Measurements from ENCODE around the gene TICAM2. TPM values are rescaled to one million over a fixed set of nuclear protein-coding genes. Genes with fewer than 3 reads are reported as not detected.

TICAM2 gene
- total and polyA plus RNA-seq, 10 of the 15 experiments (the other 5 are each of a cell fraction or from before 2014, with no cell fraction given): 0.14 to 7.0 (median 2.9) TPM

DNA sequence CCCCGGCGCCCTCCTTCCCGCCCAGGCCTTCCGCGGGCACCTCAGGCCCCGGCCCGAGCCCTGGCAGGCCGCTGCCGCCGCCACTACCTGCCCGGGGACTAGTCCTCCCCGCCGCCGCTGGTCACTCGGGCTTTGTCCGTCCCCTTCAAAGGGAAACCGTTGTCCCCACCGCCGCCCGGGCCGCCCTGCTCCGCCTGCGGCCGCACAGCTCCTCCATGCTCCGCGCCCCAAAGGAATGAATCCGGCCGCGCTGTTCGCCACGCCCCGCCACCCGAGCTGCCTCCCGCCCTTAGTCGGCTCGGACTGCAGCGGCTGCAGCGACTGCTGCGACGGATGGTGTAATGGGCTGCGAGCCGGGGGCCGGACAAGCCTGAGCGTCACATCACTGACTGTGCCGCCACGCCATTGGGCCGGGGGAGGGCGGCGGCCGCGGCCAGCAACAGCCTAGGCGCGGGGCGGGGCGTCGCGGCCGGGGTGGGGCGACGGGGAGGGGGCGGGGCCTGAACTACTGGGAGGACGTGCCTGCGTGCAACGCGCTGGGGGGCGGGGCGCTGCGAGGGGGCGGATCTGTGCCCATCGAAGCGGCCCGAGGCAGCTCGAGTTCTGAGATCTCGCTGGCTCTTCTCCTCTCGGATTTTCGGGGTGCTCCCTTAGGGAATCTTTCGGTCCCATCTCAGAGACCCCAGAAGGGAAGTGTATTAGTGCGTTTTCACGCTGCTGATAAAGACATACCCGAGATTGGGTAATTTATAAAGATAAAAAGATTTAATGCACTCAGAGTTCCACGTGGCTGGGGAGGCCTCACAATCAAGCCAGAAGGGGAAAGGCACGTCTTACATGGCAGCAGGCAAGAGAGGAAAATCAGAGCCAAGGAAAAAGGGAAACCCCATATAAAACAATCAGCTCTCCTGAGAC lies 57.6 kb downstream of the TICAM2 start, which contains the start of gene FEM1C (continued):
- TF ChIP-seq TCF12 (IDR thresholded peaks at IDR 0.05; ENCODE audit: low read depth, low read length) (peak; percentile 53; the same call in 1 of the 2 replicates), STAT1 (conservative IDR thresholded peaks at IDR 0.05) (0 out of 2 replicates have a peak, but pooled peaks have one; percentile 71), MTA2 (IDR thresholded peaks at IDR 0.05; ENCODE audit: low read depth) (no peak), POLR2A (IDR thresholded peaks at IDR 0.05; ENCODE audit: low read depth, low read length) (peak; percentile 100), POLR2AphosphoS2 (IDR thresholded peaks at IDR 0.05; ENCODE audit: low read depth, low read length) (peak; percentile 82; the same call in 1 of the 2 replicates), RBBP5 (conservative IDR thresholded peaks at IDR 0.05) (no peak), MEF2A (IDR thresholded peaks at IDR 0.05; ENCODE audit: insufficient read depth, low read depth, low read length) (0 out of 2 replicates have a peak, but pooled peaks have one; percentile 31), CREM (IDR thresholded peaks at IDR 0.05; ENCODE audit: low read depth) (peak; percentile 74), CBX5 (IDR thresholded peaks at IDR 0.05; ENCODE audit: low read depth) (peak; percentile 90), CREB1 (IDR thresholded peaks at IDR 0.05; ENCODE audit: low read depth) (peak; percentile 88)
- TF ChIP-seq, protein P1, sequence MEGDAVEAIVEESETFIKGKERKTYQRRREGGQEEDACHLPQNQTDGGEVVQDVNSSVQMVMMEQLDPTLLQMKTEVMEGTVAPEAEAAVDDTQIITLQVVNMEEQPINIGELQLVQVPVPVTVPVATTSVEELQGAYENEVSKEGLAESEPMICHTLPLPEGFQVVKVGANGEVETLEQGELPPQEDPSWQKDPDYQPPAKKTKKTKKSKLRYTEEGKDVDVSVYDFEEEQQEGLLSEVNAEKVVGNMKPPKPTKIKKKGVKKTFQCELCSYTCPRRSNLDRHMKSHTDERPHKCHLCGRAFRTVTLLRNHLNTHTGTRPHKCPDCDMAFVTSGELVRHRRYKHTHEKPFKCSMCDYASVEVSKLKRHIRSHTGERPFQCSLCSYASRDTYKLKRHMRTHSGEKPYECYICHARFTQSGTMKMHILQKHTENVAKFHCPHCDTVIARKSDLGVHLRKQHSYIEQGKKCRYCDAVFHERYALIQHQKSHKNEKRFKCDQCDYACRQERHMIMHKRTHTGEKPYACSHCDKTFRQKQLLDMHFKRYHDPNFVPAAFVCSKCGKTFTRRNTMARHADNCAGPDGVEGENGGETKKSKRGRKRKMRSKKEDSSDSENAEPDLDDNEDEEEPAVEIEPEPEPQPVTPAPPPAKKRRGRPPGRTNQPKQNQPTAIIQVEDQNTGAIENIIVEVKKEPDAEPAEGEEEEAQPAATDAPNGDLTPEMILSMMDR (IDR thresholded peaks at IDR 0.05 in 2 of 3, conservative IDR thresholded peaks at IDR 0.05 in 1 of 3; ENCODE audit: control insufficient read depth in 2 of 3, extremely low read depth in 1 of 3, insufficient read depth in 1 of 3, low read depth in 3 of 3, low read length in 3 of 3): no peak
- TF ChIP-seq, protein P2, sequence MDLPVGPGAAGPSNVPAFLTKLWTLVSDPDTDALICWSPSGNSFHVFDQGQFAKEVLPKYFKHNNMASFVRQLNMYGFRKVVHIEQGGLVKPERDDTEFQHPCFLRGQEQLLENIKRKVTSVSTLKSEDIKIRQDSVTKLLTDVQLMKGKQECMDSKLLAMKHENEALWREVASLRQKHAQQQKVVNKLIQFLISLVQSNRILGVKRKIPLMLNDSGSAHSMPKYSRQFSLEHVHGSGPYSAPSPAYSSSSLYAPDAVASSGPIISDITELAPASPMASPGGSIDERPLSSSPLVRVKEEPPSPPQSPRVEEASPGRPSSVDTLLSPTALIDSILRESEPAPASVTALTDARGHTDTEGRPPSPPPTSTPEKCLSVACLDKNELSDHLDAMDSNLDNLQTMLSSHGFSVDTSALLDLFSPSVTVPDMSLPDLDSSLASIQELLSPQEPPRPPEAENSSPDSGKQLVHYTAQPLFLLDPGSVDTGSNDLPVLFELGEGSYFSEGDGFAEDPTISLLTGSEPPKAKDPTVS (IDR thresholded peaks at IDR 0.05; ENCODE audit: low read depth, low read length): no peak

Data from GM12878 (cell line).